Islet precursor cell (in vitro differentiated cells): Measurements from ENCODE around the gene SOS2.

Experiments
- DNase-seq: peaks from one replicate; pipeline ENCODE4 v3.0.0-alpha.2; 2018

SOS2 gene

GRCh38 chr14:50231475-50232275, at the start of gene SOS2:
TSS of gene SOS2 (minus strand) at chr14:50231578. CDS start at chr14:50231283, 295 bp downstream.
- DNase-seq: peak; percentile 95

- no peak for DNase-seq
Observed at GRCh38 chr14:50272498-50272897, 41.1 kb upstream of the SOS2 start.

- no peak for DNase-seq
Observed at GRCh38 chr14:50270932-50271331, 39.6 kb upstream of the SOS2 start.

GRCh38 chr14:50265029-50265428, 33.7 kb upstream of the SOS2 start:
- DNase-seq: no peak

- DNase-seq: no peak
Observed at GRCh38 chr14:50263321-50263720, 31.9 kb upstream of the SOS2 start.

- DNase-seq: no peak
Observed at GRCh38 chr14:50262865-50263264, 31.5 kb upstream of the SOS2 start.

GRCh38 chr14:50260511-50260910, 29.1 kb upstream of the SOS2 start:
- no peak for DNase-seq

- DNase-seq: no peak
Observed at GRCh38 chr14:50260072-50260471, 28.7 kb upstream of the SOS2 start.

- DNase-seq: no peak
Observed at GRCh38 chr14:50257732-50258131, 26.4 kb upstream of the SOS2 start.

GRCh38 chr14:50254248-50254647, 22.9 kb upstream of the SOS2 start:
- DNase-seq: no peak

- no peak for DNase-seq
Observed at GRCh38 chr14:50249136-50249775, 17.9 kb upstream of the SOS2 start.

GRCh38 chr14:50247245-50247644, 15.9 kb upstream of the SOS2 start:
- DNase-seq: no peak

GRCh38 chr14:50242566-50243310, 11.4 kb upstream of the SOS2 start:
- DNase-seq: no peak

- DNase-seq: no peak
Observed at GRCh38 chr14:50242096-50242495, 10.7 kb upstream of the SOS2 start.

- no peak for DNase-seq
Observed at GRCh38 chr14:50237427-50237826, 6.0 kb upstream of the SOS2 start.

- no peak for DNase-seq
Observed at GRCh38 chr14:50233951-50234250, 2.5 kb upstream of the SOS2 start.

- no peak for DNase-seq
Observed at GRCh38 chr14:50233166-50233950, 2.0 kb upstream of the SOS2 start.

GRCh38 chr14:50232276-50232642, 881 bp upstream of the SOS2 start:
- DNase-seq: no peak

- peak; percentile 68 for DNase-seq
Observed at GRCh38 chr14:50230701-50231474, 490 bp downstream of the SOS2 start.

GRCh38 chr14:50230401-50230700, 1.0 kb downstream of the SOS2 start:
- no peak for DNase-seq

- DNase-seq: no peak
Observed at GRCh38 chr14:50229681-50230080, 1.7 kb downstream of the SOS2 start.

- no peak for DNase-seq
Observed at GRCh38 chr14:50228313-50228712, 3.1 kb downstream of the SOS2 start.

GRCh38 chr14:50225974-50226297, 5.4 kb downstream of the SOS2 start:
- DNase-seq: no peak
